ENCODE measurements around the gene DNMT3B. TPM values are rescaled to one million over a fixed set of nuclear protein-coding genes. Genes with fewer than 3 reads are reported as not detected.

Gene DNMT3B
- polyA plus RNA-seq, 1 donor (not counting 4 experiments of a cell fraction or from before 2014, with no cell fraction given) = 1.1 TPM

- H3K9me1 ChIP-seq (ENCODE audit: control insufficient read depth, extremely low read depth, insufficient read depth, low read length) = no peaks in the 10 kb centered on the region
These were observed 36.1 kb downstream of the DNMT3B start for GRCh38 chr20:32798046-32798981.

GRCh38 chr20:32803092-32803491, 40.9 kb downstream of the DNMT3B start:
- Histone ChIP-seq H3K9ac (ENCODE audit: control insufficient read depth, extremely low read depth, insufficient read depth, low read length) (no peak overlapping the region), H3K4me3 (ENCODE audit: control insufficient read depth in 2 of 3, extremely low read depth in 1 of 3, insufficient read depth in 2 of 3, low read depth in 1 of 3, low read length in 3 of 3) (no peak overlapping the region), H4K20me1 (ENCODE audit: control insufficient read depth, extremely low read depth, insufficient read depth, low read length) (no peaks in the 10 kb centered on the region), H2AFZ (ENCODE audit: control insufficient read depth, low read length) (no peak overlapping the region), H3K4me1 (ENCODE audit: control insufficient read depth, extremely low read depth, insufficient read depth, low read length) (peaks cover 22% of the 10 kb centered on the region), H3K9me1 (ENCODE audit: control insufficient read depth, extremely low read depth, insufficient read depth, low read length) (no peaks in the 10 kb centered on the region), H3K36me3 (ENCODE audit: control insufficient read depth in 2 of 2, extremely low read depth in 1 of 2, insufficient read depth in 2 of 2, low read length in 2 of 2) (no peaks in the 10 kb centered on the region), H3K27me3 (ENCODE audit: control insufficient read depth, extremely low read depth, insufficient read depth, low read length) (no peaks in the 10 kb centered on the region), H3K9me3 (ENCODE audit: control insufficient read depth, low read depth, low read length) (no peaks in the 10 kb centered on the region), H3K4me2 (ENCODE audit: control insufficient read depth, extremely low read depth, insufficient read depth, low read depth, low read length) (no peak overlapping the region), H3K27ac (ENCODE audit: control insufficient read depth, insufficient read depth, low read length) (no peak overlapping the region), H3K79me2 (ENCODE audit: control insufficient read depth, insufficient read depth, low read length) (no peaks in the 10 kb centered on the region)
- no peak for TF ChIP-seq CTCF (optimal IDR thresholded peaks at IDR 0.05 in 1 of 3, IDR thresholded peaks at IDR 0.05 in 1 of 3, conservative IDR thresholded peaks at IDR 0.05 in 1 of 3; ENCODE audit: extremely low read depth in 1 of 3, insufficient read depth in 2 of 3, low read length in 3 of 3)
- TF ChIP-seq EZH2 (IDR thresholded peaks at IDR 0.05; ENCODE audit: low read length) = no peak
- DNase-seq (ENCODE audit: low read depth, low spot score) (no peak), FAIRE-seq (no peak)
- dilution Hi-C loops (cut with MboI; ENCODE audit: extremely low pct_ligation_motif_present, low sequenced_read_pairs) = no loop called here

More at GRCh38 chr20:32798046-32798981, 36.1 kb downstream of the DNMT3B start:
- Histone ChIP-seq H3K79me2 (ENCODE audit: control insufficient read depth, insufficient read depth, low read length) (no peaks in the 10 kb centered on the region), H4K20me1 (ENCODE audit: control insufficient read depth, extremely low read depth, insufficient read depth, low read length) (no peaks in the 10 kb centered on the region), H3K9me3 (ENCODE audit: control insufficient read depth, low read depth, low read length) (no peaks in the 10 kb centered on the region), H3K27me3 (ENCODE audit: control insufficient read depth, extremely low read depth, insufficient read depth, low read length) (no peaks in the 10 kb centered on the region), H3K4me1 (ENCODE audit: control insufficient read depth, extremely low read depth, insufficient read depth, low read length) (peaks cover 19% of the 10 kb centered on the region), H3K9ac (ENCODE audit: control insufficient read depth, extremely low read depth, insufficient read depth, low read length) (no peak overlapping the region), H3K27ac (ENCODE audit: control insufficient read depth, insufficient read depth, low read length) (no peak overlapping the region), H3K4me3 (ENCODE audit: control insufficient read depth in 2 of 3, extremely low read depth in 1 of 3, insufficient read depth in 2 of 3, low read depth in 1 of 3, low read length in 3 of 3) (no peak overlapping the region), H2AFZ (ENCODE audit: control insufficient read depth, low read length) (no peak overlapping the region), H3K36me3 (ENCODE audit: control insufficient read depth in 2 of 2, extremely low read depth in 1 of 2, insufficient read depth in 2 of 2, low read length in 2 of 2) (no peaks in the 10 kb centered on the region), H3K4me2 (ENCODE audit: control insufficient read depth, extremely low read depth, insufficient read depth, low read depth, low read length) (no peak overlapping the region)
- TF ChIP-seq CTCF (optimal IDR thresholded peaks at IDR 0.05 in 1 of 3, IDR thresholded peaks at IDR 0.05 in 1 of 3, conservative IDR thresholded peaks at IDR 0.05 in 1 of 3; ENCODE audit: extremely low read depth in 1 of 3, insufficient read depth in 2 of 3, low read length in 3 of 3) (no peak), EZH2 (IDR thresholded peaks at IDR 0.05; ENCODE audit: low read length) (no peak)
- no peak for DNase-seq (ENCODE audit: low read depth, low spot score)
- dilution Hi-C loops (cut with MboI; ENCODE audit: extremely low pct_ligation_motif_present, low sequenced_read_pairs) = no loop called here
- FAIRE-seq = no peak
